Panc1 (cell line): Measurements from ENCODE around the gene SMPDL3B. TPM values are rescaled to one million over a fixed set of nuclear protein-coding genes. Genes with fewer than 3 reads are reported as not detected.
"Not testable (repeated sequence)": the region's sequence is repeated elsewhere in the genome, so short reads cannot be mapped to it uniquely, and the experiment has no call there.

ENCODE experiments used
- ATAC-seq: fragments of 200-7000 bp; cut with Tn5 transposase; 2 replicates; pipeline ENCODE4 v1.9.1; 2020; ENCODE audit warnings: mild to moderate bottlenecking, moderate library complexity
- BruUV-seq: library from RNA; stranded (reverse); fragments of 400-500 nt; replicated peaks from 2 replicates; lab custom pipeline; 2021; lab: Mats Ljungman, UMichigan
- CTCF ChIA-PET: fragments of 300-600 bp; sonication (Branson Sonifier 250); formaldehyde crosslinking; loops from one replicate; lab custom pipeline; 2022; ENCODE audit warnings: antibody characterized with exemption; lab: Charles Lee
- POLR2A ChIA-PET: fragments of 300-600 bp; sonication (Branson Sonifier 250); formaldehyde crosslinking; loops from one replicate; lab custom pipeline; 2022; ENCODE audit warnings: antibody characterized with exemption; lab: Charles Lee
- DNase-seq: peaks from one replicate; pipeline ENCODE4 v3.0.0-alpha.2; 2010; ENCODE audit warnings: low read depth, low spot score
- H3K27ac ChIP-seq: 2 replicates; pipeline ENCODE4 v1.5.1; 2011; ENCODE audit warnings: mild to moderate bottlenecking, low read length, inconsistent platforms
- H3K27me3 ChIP-seq: fragments of 200-500 bp; sonication (Bioruptor generic); 2 replicates; pipeline ENCODE4 v1.6.0; 2014; ENCODE audit warnings: low read length, inconsistent platforms; ENCODE audit not compliant: control insufficient read depth, insufficient read depth
- H3K36me3 ChIP-seq: fragments of 200-500 bp; sonication (Bioruptor generic); 2 replicates; pipeline ENCODE4 v1.5.1; 2014; ENCODE audit warnings: inconsistent platforms, mild to moderate bottlenecking, low read length, moderate library complexity; ENCODE audit not compliant: control insufficient read depth, insufficient read depth
- H3K4me1 ChIP-seq: 2 replicates; pipeline ENCODE4 v1.5.1; 2011; ENCODE audit warnings: inconsistent platforms, mild to moderate bottlenecking, low read length, moderate library complexity; ENCODE audit not compliant: control insufficient read depth, insufficient read depth
- H3K4me3 ChIP-seq, 2 experiments: 2 replicates each; pipeline ENCODE4 v1.5.1; 2011 to 2012; ENCODE audit warnings: low read depth in 2 of 2, low read length in 2 of 2, mild to moderate bottlenecking in 2 of 2, inconsistent platforms in 1 of 2, moderate library complexity in 1 of 2
- H3K9me3 ChIP-seq: fragments of 200-500 bp; sonication (Bioruptor generic); 2 replicates; pipeline ENCODE4 v1.5.1; 2014; ENCODE audit warnings: low read depth, mild to moderate bottlenecking, inconsistent platforms, low read length, moderate library complexity; ENCODE audit not compliant: control insufficient read depth, insufficient read depth
- POLR2AphosphoS5 ChIP-seq: IDR thresholded peaks from 2 replicates; pipeline ENCODE4 v1.6.1; 2012; ENCODE audit warnings: mild to moderate bottlenecking, low read depth, low read length, moderate library complexity
- REST ChIP-seq, 2 experiments: IDR thresholded peaks; 2 replicates each; pipeline ENCODE4 v1.6.1; 2011 to 2012; ENCODE audit warnings: low read depth in 2 of 2, control low read depth in 1 of 2, low read length in 1 of 2, mild to moderate bottlenecking in 1 of 2, moderate library complexity in 1 of 2; ENCODE audit not compliant: insufficient read depth in 1 of 2
- SIN3A ChIP-seq: IDR thresholded peaks from 2 replicates; pipeline ENCODE4 v1.6.1; 2012; ENCODE audit warnings: low read depth, mild to moderate bottlenecking, low read length, moderate library complexity, borderline replicate concordance; ENCODE audit not compliant: insufficient read depth
- TCF7L2 ChIP-seq: IDR thresholded peaks from 2 replicates; pipeline ENCODE4 v1.6.1; 2011; ENCODE audit warnings: mild to moderate bottlenecking, low read depth, low read length, inconsistent platforms
- in situ Hi-C: cut with HindIII; loops from 2 replicates; pipeline ENCODE4 v1.10.0; 2016; ENCODE audit warnings: low sequenced_read_pairs, low pct_unique_long_range_greater_than_20kb
- intact Hi-C: fragments of 100-400 bp; cut with micrococcal nuclease; formaldehyde crosslinking; loops from one replicate; pipeline ENCODE4 v1.10.0; 2022; ENCODE audit not compliant: unreplicated experiment
- total RNA-seq: library from RNA; stranded (reverse); gene quantifications from one replicate; pipeline ENCODE4 v1.2.1, GENCODE V29; 2021; ENCODE audit not compliant: unreplicated experiment
- TF ChIP-seq, protein P1 (sequence below): fragments of 450-650 bp; IDR thresholded peaks from 2 replicates; pipeline ENCODE4 v1.5.1; 2017; ENCODE audit warnings: mild to moderate bottlenecking

Gene SMPDL3B
- total RNA-seq, 1 experiment from 2014 or later: 1.5 TPM

DNA sequence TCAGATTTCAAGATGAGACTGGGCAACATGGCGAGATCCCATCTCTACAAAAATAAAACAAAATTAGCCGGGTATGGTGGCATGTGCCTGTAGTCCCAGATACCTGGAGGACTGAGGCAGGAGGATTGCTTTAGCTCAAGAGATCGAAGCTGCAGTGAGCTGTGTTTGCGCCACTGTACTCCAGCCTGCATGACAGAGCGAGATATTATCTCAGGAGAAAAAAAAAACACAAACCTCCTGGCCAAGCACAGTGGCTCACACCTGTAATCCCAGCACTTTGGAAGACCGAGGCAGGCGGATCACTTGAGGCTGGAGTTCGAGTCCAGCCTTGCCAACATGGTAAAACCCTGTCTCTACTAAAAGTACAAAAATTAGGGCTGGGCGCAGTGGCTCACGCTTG lies 67.8 kb downstream of the SMPDL3B start:
- Histone ChIP-seq H3K36me3 (peaks cover 12% of the 10 kb centered on the region), H3K9me3 (no peaks in the 10 kb centered on the region), H3K4me3 (no peak overlapping the region), H3K27me3 (no peaks in the 10 kb centered on the region), H3K4me1 (no peaks in the 10 kb centered on the region), H3K27ac (no peak overlapping the region)
- intact Hi-C loops (no loop called here), in situ Hi-C loops (no loop called here)
- DNase-seq (no peak), ATAC-seq (no peak)
- TF ChIP-seq TCF7L2 (no peak), POLR2AphosphoS5 (no peak), REST (IDR thresholded peaks at IDR 0.05; ENCODE audit: insufficient read depth in 1 of 2, low read depth in 2 of 2, low read length in 1 of 2) (no peak), SIN3A (no peak)
- TF ChIP-seq, protein P1, sequence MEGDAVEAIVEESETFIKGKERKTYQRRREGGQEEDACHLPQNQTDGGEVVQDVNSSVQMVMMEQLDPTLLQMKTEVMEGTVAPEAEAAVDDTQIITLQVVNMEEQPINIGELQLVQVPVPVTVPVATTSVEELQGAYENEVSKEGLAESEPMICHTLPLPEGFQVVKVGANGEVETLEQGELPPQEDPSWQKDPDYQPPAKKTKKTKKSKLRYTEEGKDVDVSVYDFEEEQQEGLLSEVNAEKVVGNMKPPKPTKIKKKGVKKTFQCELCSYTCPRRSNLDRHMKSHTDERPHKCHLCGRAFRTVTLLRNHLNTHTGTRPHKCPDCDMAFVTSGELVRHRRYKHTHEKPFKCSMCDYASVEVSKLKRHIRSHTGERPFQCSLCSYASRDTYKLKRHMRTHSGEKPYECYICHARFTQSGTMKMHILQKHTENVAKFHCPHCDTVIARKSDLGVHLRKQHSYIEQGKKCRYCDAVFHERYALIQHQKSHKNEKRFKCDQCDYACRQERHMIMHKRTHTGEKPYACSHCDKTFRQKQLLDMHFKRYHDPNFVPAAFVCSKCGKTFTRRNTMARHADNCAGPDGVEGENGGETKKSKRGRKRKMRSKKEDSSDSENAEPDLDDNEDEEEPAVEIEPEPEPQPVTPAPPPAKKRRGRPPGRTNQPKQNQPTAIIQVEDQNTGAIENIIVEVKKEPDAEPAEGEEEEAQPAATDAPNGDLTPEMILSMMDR: no peak
- no TSS peak for BruUV-seq
- POLR2A ChIA-PET: no interaction called here
- CTCF ChIA-PET: no interaction called here

GRCh38 chr1:28003117-28003516 lies 68.3 kb downstream of the SMPDL3B start:
- BruUV-seq, H3K9me3 ChIP-seq, H3K4me3 ChIP-seq, H3K4me1 ChIP-seq, H3K27ac ChIP-seq, CTCF ChIA-PET, H3K27me3 ChIP-seq, DNase-seq, ATAC-seq, POLR2A ChIA-PET, in situ Hi-C loops, intact Hi-C loops: not testable (repeated sequence)
- H3K36me3 ChIP-seq: peaks cover 12% of the 10 kb centered on the region

Other genes starting within 250 kb of the SMPDL3B start
- gene FAM76A, start 209.0 kb upstream of the SMPDL3B start, total RNA-seq: 15.4 TPM
- gene STX12, start 161.8 kb upstream of the SMPDL3B start, total RNA-seq: 25.3 TPM
- 59.7 TPM for gene PPP1R8, start 104.2 kb upstream of the SMPDL3B start, total RNA-seq
- 4.2 TPM for gene THEMIS2, start 62.5 kb upstream of the SMPDL3B start, total RNA-seq
- 49.4 TPM for gene RPA2, start 20.4 kb upstream of the SMPDL3B start, total RNA-seq
- gene XKR8, start 25.0 kb downstream of the SMPDL3B start, total RNA-seq: 10.6 TPM
- gene EYA3, start 153.6 kb downstream of the SMPDL3B start, total RNA-seq: 17.5 TPM
- 0.13 TPM for gene PTAFR, start 241.7 kb downstream of the SMPDL3B start, total RNA-seq